KMS-11 (cell line): ENCODE results near the gene DENND1A.

Experiments used
- H2AFZ ChIP-seq: fragments of 200-600 bp; sonication (generic); 2 replicates; pipeline ENCODE4 v1.6.1; 2016; ENCODE audit warnings: antibody characterized with exemption, mixed run types, low read depth
- H3K27ac ChIP-seq: fragments of 200-600 bp; sonication (generic); 2 replicates; pipeline ENCODE4 v1.6.1; 2016; ENCODE audit warnings: mild to moderate bottlenecking, mixed run types
- H3K27me3 ChIP-seq: fragments of 200-600 bp; sonication (generic); 2 replicates; pipeline ENCODE4 v1.6.1; 2017; ENCODE audit warnings: mild to moderate bottlenecking, low read depth, mixed run types, moderate library complexity; ENCODE audit not compliant: insufficient read depth
- H3K36me3 ChIP-seq: fragments of 200-600 bp; sonication (generic); 2 replicates; pipeline ENCODE4 v1.6.1; 2017; ENCODE audit warnings: mild to moderate bottlenecking, mixed run types; ENCODE audit not compliant: insufficient read depth
- H3K4me1 ChIP-seq: fragments of 200-600 bp; sonication (generic); 2 replicates; pipeline ENCODE4 v1.6.1; 2016; ENCODE audit warnings: mild to moderate bottlenecking, low read depth, mixed run types; ENCODE audit not compliant: poor library complexity, severe bottlenecking
- H3K4me2 ChIP-seq: fragments of 200-600 bp; sonication (generic); 2 replicates; pipeline ENCODE4 v1.7.0; 2016; ENCODE audit warnings: mild to moderate bottlenecking, mixed run types
- H3K4me3 ChIP-seq: fragments of 200-600 bp; sonication (generic); IDR thresholded peaks from 2 replicates; pipeline ENCODE4 v1.6.1; 2017; ENCODE audit warnings: low read depth, low read length, mixed read lengths; ENCODE audit not compliant: insufficient read depth
- H3K79me2 ChIP-seq: fragments of 200-600 bp; sonication (generic); 2 replicates; pipeline ENCODE4 v1.6.1; 2016; ENCODE audit warnings: low read depth, mixed run types; ENCODE audit not compliant: insufficient read depth
- H3K9ac ChIP-seq: fragments of 200-600 bp; sonication (generic); 2 replicates; pipeline ENCODE4 v1.6.1; 2016; ENCODE audit warnings: mild to moderate bottlenecking, mixed run types
- H4K20me1 ChIP-seq: fragments of 200-600 bp; sonication (generic); 2 replicates; pipeline ENCODE4 v1.6.1; 2016; ENCODE audit warnings: mild to moderate bottlenecking, mixed run types; ENCODE audit not compliant: insufficient read depth
- CTCF ChIP-seq: fragments of 200-600 bp; sonication (generic); conservative IDR thresholded peaks from 2 replicates; pipeline ENCODE4 v1.6.1; 2017; ENCODE audit warnings: low read depth, mild to moderate bottlenecking, antibody characterized with exemption, low read length, moderate library complexity, mixed read lengths

Gene DENND1A

GRCh38 chr9:123524866-123525265 is 405.1 kb downstream of the DENND1A start:
- Histone ChIP-seq H4K20me1 (no peaks in the 10 kb centered on the region), H3K36me3 (no peaks in the 10 kb centered on the region), H3K79me2 (no peaks in the 10 kb centered on the region), H3K4me2 (no peak overlapping the region), H2AFZ (no peak overlapping the region), H3K27me3 (no peaks in the 10 kb centered on the region), H3K27ac (no peak overlapping the region), H3K9ac (no peak overlapping the region), H3K4me1 (no peaks in the 10 kb centered on the region), H3K4me3 (no peak overlapping the region)
- TF ChIP-seq CTCF: no peak

GRCh38 chr9:123523845-123524244 is 406.1 kb downstream of the DENND1A start:
- Histone ChIP-seq H4K20me1 (no peaks in the 10 kb centered on the region), H3K4me3 (no peak overlapping the region), H3K27ac (no peak overlapping the region), H3K9ac (no peak overlapping the region), H3K4me1 (no peaks in the 10 kb centered on the region), H3K79me2 (no peaks in the 10 kb centered on the region), H3K4me2 (no peak overlapping the region), H3K27me3 (no peaks in the 10 kb centered on the region), H2AFZ (no peak overlapping the region), H3K36me3 (no peaks in the 10 kb centered on the region)
- no peak for TF ChIP-seq CTCF

GRCh38 chr9:123523001-123523400 is 406.9 kb downstream of the DENND1A start:
- Histone ChIP-seq H3K4me3 (no peak overlapping the region), H3K4me2 (no peak overlapping the region), H4K20me1 (no peaks in the 10 kb centered on the region), H2AFZ (no peak overlapping the region), H3K27ac (no peak overlapping the region), H3K79me2 (no peaks in the 10 kb centered on the region), H3K27me3 (no peaks in the 10 kb centered on the region), H3K4me1 (no peaks in the 10 kb centered on the region), H3K36me3 (no peaks in the 10 kb centered on the region), H3K9ac (no peak overlapping the region)
- TF ChIP-seq CTCF: no peak

GRCh38 chr9:123522251-123522650 is 407.7 kb downstream of the DENND1A start:
- no peak overlapping the region for H3K4me2 ChIP-seq
- no peaks in the 10 kb centered on the region for H3K36me3 ChIP-seq
- H3K4me1 ChIP-seq: no peaks in the 10 kb centered on the region
- no peaks in the 10 kb centered on the region for H4K20me1 ChIP-seq
- H3K4me3 ChIP-seq: no peak overlapping the region
- no peak overlapping the region for H2AFZ ChIP-seq
- TF ChIP-seq CTCF: no peak
- H3K27ac ChIP-seq: no peak overlapping the region
- no peaks in the 10 kb centered on the region for H3K79me2 ChIP-seq
- H3K27me3 ChIP-seq: no peaks in the 10 kb centered on the region
- no peak overlapping the region for H3K9ac ChIP-seq
